Anterior cingulate cortex (tissue), 58 donors: ENCODE data around the gene GDI2.
"Not testable (repeated sequence)": the region's sequence is repeated elsewhere in the genome, so short reads cannot be mapped to it uniquely, and the experiment has no call there.

ENCODE experiments used
- DNase-seq, 58 donors: peaks; one replicate each; lab custom pipeline; 2025; lab: John Stamatoyannopoulos, UW

GDI2 gene

GRCh38 chr10:5794236-5794635, 19.0 kb downstream of the GDI2 start:
- DNase-seq = no peak

- DNase-seq = no peak
These were observed 23.6 kb downstream of the GDI2 start for GRCh38 chr10:5789626-5790025.

GRCh38 chr10:5788969-5789368, 24.3 kb downstream of the GDI2 start:
- DNase-seq = no peak

GRCh38 chr10:5783300-5783699, 29.9 kb downstream of the GDI2 start:
- no peak for DNase-seq

- DNase-seq = no peak
These were observed 31.1 kb downstream of the GDI2 start for GRCh38 chr10:5782174-5782573.

- no peak for DNase-seq
These were observed 33.5 kb downstream of the GDI2 start for GRCh38 chr10:5779730-5780129.

DNA sequence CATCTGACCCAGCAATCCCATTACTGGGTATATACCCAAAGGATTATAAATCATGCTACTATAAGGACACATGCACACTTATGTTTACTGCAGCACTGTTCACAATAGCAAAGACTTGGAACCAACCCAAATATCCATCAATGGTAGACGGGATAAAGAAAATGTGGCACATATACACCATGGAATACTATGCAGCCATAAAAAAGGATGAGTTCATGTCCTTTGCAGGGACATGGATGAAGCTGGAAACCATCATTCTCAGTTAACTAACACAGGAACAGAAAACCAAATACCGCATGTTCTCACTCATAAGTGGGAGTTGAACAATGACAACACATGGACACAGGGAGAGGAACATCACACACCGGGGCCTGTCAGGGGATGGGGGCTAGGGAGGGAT, 35.5 kb downstream of the GDI2 start:
- not testable (repeated sequence) for DNase-seq

- no peak for DNase-seq
These were observed 36.4 kb downstream of the GDI2 start for GRCh38 chr10:5776881-5777197.

GRCh38 chr10:5776136-5776880, 36.9 kb downstream of the GDI2 start:
- peak in 21 of 58 donors; percentile 2 to 49 (median 11) for DNase-seq

DNA sequence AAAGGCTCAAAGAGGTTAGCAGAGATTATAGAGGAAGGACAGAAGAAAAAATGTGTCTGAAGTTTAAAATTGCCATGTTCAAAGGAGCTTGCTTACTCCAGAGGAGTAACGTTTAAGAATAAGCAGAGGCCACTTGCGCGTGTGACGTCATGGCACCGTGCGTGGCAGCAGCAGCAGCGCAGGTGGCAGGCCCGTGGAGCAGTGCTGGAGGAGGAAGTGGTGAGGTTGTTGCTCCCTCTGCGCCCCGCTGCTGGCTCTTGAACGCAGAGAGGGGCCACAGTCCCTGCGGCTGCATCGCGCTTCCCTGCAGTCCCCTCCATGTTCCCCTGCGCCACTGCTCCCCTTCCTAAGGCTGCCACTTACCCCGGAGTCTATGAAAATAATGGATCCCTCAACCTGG, 37.5 kb downstream of the GDI2 start:
- peak in 7 of 58 donors; percentile 2 to 39 (median 11) for DNase-seq

GRCh38 chr10:5774987-5775620, 38.1 kb downstream of the GDI2 start:
- DNase-seq = no peak

DNA sequence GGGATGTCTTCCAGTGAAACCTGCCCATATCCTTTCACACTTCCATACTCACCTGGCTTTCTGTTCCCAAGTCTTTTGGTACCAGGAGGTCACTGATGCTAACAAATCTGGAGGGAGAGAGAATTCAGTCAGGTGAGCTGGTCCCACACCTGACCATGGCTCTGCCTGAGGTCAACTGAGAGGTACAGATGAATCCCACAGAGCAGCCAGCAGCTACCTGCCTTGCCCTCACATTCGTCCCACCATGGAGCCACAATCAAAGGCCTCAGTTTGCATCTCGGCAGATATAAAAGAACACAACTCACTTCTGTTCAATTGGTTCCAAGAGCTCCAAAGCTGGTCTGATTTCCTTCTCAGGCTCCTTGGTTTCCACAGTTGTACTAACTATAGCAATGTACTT, 47.0 kb downstream of the GDI2 start:
- no peak for DNase-seq

- no peak for DNase-seq
These were observed 47.6 kb downstream of the GDI2 start for GRCh38 chr10:5765617-5766016.

DNA sequence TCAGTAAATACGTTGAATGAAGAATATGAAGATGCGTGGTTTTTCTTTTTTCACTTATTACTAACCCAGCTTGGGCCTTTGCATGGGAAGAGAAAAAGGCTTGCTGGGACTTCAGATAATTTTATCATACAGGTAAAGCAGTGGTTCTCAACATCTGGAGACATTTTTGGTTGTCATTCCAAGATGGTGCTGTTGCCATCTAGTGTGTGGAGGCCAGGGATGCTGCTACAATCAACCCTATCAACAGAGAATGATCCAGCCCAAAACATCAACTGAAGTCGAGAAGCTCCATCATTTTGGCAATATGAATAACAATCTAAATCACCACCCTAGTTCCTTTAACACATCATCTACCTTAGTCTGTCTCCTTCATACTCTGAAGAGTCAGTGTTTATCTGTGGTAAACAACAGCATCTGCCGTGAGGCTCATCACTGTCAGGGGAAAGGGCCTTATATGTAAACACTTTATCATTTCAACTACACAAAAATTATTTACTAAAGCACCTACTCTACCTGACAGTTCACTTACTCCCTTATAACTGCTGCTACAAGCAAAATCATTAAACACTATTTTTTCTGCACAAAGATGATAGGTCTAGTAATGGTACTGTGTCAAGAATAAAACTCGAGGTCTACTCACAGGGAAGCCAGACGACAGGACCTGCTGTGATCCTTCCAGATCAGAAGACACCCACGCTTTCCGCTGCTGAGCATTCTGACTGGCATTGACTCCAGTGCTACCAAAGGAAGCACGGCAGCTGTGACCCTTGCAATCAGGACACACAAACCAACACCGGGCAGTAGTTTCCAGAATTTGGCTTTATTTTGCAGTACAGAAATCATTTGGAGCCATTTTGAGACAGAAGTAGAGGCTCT, 48.6 kb downstream of the GDI2 start:
- no peak for DNase-seq

- no peak for DNase-seq
These were observed 50.7 kb downstream of the GDI2 start for GRCh38 chr10:5762531-5762930.

DNA sequence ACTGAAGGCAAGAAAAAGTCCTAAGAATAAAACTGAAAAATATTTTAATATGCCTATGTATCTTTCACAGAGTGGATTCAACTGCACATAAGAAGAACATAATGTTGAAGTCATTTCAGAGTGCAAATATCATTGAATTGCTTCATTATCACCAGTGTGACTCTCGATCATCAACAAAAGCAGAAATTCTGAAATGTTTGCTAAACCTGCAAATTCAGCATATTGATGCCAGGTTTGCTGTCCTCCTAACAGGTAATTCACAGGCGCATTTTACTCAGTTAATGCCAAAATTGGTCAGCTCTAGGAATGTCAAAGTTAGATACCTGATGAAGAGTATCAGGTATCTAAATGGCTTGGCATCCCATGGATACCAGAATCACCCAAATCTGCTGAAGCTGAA, 52.0 kb downstream of the GDI2 start:
- DNase-seq = no peak

GRCh38 chr10:5760515-5760914, 52.7 kb downstream of the GDI2 start:
- DNase-seq = no peak

DNA sequence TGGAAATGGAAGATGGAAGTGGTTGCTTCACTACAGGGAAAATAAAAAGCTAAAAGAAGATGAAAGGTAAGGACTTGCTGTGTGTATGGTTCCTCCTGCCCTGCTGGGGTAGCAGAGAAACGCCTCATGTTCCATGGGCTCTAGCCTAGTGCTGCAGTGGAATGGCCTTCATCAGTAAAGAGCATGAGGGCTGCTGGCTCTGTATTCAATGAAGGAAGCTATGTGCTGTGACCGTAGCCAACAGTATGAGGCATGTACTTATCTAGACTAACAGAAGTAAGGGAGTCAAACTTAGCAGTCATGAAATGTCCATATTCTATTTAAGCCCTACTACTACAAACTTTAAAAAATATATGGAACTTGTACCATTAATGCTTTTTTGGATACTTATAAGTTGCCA, 54.3 kb downstream of the GDI2 start:
- no peak for DNase-seq

GRCh38 chr10:5757766-5758517, 55.3 kb downstream of the GDI2 start:
- no peak for DNase-seq

DNA sequence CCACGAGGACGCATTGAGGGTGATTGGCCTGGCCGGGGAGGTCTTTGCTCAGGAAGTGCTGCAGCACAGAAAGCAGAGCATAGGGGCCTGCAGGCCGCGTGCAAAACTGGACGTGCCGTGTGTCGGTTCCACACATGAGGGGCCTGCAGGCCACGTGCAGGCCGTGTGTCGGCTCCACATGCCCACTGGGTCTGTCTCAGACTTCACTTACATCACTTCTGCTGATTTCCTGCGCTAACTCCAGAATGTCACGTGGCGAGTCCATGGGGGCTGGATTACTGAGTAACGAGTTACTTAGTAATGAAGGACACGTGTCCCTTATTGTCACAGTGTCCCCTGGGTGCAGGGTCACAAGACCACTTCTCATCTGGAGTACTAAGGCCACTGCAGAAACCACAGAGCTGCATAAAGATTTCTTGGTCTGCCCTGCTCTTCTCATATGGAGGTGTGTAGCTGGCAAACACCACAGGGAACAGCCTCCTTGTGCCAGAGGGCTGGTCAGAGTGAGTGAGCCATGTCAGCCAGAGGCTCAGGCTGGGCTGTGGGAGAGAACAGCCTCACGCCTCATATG, 60.8 kb downstream of the GDI2 start:
- DNase-seq = no peak
